ENCODE measurements around the gene FLNB. TPM values are rescaled to one million over a fixed set of nuclear protein-coding genes. Genes with fewer than 3 reads are reported as not detected.

FLNB gene
- total RNA-seq, 1 experiment from 2014 or later = 127 TPM

- ChIA-PET CTCF (interaction anchor here (0.7 to 1.4 kb wide), 7 partner anchors 12 to 306 kb away, joined by 3 to 7 read pairs (median 4); no protein-coding TSS in a partner anchor), POLR2A (interaction anchor here (0.8 to 1.6 kb wide), 3 partner anchors 8 to 33 kb away, joined by 3 to 4 read pairs (median 3); no protein-coding TSS in a partner anchor)
- no peak for DNase-seq (ENCODE audit: low spot score)
- Mint-ChIP-seq H3K36me3 (no peaks in the 10 kb centered on the region), H3K27me3 (ENCODE audit: low read depth) (no peaks in the 10 kb centered on the region), H3K4me3 (peak overlapping the region; percentile 20; the same call in 1 of the 2 replicates), H3K9me3 (no peaks in the 10 kb centered on the region), H3K27ac (peak overlapping the region; percentile 98), H3K4me1 (peaks cover 85% of the 10 kb centered on the region)
- ATAC-seq = no peak
- TF ChIP-seq NR2C2 (CRISPR knock-in tag; IDR thresholded peaks at IDR 0.05) = no peak
- no peak for TF ChIP-seq TEAD1 (CRISPR knock-in tag; IDR thresholded peaks at IDR 0.05)
- no peak for TF ChIP-seq SMAD3 (CRISPR knock-in tag; IDR thresholded peaks at IDR 0.05; ENCODE audit: borderline replicate concordance)
- TF ChIP-seq NFATC4 (CRISPR knock-in tag; IDR thresholded peaks at IDR 0.05) = no peak
- TF ChIP-seq, protein P1, sequence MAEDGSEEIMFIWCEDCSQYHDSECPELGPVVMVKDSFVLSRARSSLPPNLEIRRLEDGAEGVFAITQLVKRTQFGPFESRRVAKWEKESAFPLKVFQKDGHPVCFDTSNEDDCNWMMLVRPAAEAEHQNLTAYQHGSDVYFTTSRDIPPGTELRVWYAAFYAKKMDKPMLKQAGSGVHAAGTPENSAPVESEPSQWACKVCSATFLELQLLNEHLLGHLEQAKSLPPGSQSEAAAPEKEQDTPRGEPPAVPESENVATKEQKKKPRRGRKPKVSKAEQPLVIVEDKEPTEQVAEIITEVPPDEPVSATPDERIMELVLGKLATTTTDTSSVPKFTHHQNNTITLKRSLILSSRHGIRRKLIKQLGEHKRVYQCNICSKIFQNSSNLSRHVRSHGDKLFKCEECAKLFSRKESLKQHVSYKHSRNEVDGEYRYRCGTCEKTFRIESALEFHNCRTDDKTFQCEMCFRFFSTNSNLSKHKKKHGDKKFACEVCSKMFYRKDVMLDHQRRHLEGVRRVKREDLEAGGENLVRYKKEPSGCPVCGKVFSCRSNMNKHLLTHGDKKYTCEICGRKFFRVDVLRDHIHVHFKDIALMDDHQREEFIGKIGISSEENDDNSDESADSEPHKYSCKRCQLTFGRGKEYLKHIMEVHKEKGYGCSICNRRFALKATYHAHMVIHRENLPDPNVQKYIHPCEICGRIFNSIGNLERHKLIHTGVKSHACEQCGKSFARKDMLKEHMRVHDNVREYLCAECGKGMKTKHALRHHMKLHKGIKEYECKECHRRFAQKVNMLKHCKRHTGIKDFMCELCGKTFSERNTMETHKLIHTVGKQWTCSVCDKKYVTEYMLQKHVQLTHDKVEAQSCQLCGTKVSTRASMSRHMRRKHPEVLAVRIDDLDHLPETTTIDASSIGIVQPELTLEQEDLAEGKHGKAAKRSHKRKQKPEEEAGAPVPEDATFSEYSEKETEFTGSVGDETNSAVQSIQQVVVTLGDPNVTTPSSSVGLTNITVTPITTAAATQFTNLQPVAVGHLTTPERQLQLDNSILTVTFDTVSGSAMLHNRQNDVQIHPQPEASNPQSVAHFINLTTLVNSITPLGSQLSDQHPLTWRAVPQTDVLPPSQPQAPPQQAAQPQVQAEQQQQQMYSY (CRISPR knock-in tag; IDR thresholded peaks at IDR 0.05) = no peak
- no peak for TF ChIP-seq KAT7 (CRISPR knock-in tag; IDR thresholded peaks at IDR 0.05; ENCODE audit: borderline replicate concordance)
- TF ChIP-seq HMGXB4 (CRISPR knock-in tag; IDR thresholded peaks at IDR 0.05) = no peak
- TF ChIP-seq, protein P2, sequence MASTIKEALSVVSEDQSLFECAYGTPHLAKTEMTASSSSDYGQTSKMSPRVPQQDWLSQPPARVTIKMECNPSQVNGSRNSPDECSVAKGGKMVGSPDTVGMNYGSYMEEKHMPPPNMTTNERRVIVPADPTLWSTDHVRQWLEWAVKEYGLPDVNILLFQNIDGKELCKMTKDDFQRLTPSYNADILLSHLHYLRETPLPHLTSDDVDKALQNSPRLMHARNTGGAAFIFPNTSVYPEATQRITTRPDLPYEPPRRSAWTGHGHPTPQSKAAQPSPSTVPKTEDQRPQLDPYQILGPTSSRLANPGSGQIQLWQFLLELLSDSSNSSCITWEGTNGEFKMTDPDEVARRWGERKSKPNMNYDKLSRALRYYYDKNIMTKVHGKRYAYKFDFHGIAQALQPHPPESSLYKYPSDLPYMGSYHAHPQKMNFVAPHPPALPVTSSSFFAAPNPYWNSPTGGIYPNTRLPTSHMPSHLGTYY (CRISPR knock-in tag; IDR thresholded peaks at IDR 0.05) = no peak
Measured at GRCh38 chr3:58041826-58042324, 33.7 kb downstream of the FLNB start.

DNA sequence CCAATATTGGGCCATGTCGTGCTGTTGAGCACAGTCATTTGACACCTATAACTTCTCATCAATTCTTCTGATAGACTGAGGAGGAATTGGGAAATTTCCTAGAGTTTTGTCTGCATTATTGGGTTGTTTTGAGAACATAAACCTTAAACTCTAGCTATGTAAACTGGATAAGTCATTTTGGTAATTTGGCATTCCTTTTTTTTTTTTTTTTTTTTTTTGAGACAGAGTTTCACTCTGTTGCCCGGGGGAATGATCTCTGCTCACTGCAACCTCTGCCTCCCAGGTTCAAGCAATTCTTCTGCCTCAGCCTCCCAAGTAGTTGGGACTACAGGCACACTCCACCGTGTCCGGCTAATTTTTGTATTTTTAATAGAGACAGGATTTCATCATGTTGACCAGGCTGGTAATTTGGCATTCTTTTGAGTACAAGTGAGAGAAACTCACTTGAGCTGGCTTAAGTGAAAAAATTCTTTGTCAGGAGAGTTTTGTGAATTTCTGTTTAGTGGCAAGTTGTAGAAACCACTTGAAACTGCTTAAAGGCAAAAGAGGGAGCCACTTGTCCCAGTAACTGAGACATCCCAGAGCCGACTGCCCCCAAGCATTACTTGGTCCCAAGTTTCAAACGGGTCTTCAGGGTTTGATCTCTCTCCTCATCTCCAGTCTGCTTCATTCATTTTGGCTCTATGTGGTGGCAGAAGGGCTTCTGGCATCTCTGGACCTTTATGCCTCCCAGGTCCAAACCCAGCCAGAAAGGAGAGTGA is 34.9 kb downstream of the FLNB start:
- Mint-ChIP-seq H3K27ac (peak overlapping the region; percentile 98), H3K9me3 (no peaks in the 10 kb centered on the region), H3K4me3 (no peak overlapping the region), H3K4me1 (peaks cover 81% of the 10 kb centered on the region), H3K36me3 (no peaks in the 10 kb centered on the region), H3K27me3 (ENCODE audit: low read depth) (no peaks in the 10 kb centered on the region)
- ATAC-seq = no peak
- CTCF ChIA-PET = no interaction called here
- POLR2A ChIA-PET = interaction anchor here (0.6 to 1.7 kb wide), 4 partner anchors 22 to 75 kb away, joined by 3 to 7 read pairs (median 4); partner anchors contain the start of gene FLNB
- no peak for DNase-seq (ENCODE audit: low spot score)
- no peak for TF ChIP-seq GTF2I (CRISPR knock-in tag; conservative IDR thresholded peaks at IDR 0.05)
- no peak for TF ChIP-seq ZNF232 (CRISPR knock-in tag; IDR thresholded peaks at IDR 0.05)
- TF ChIP-seq E2F4 (CRISPR knock-in tag; IDR thresholded peaks at IDR 0.05; ENCODE audit: borderline replicate concordance, low read depth) = no peak
- TF ChIP-seq AFF4 (CRISPR knock-in tag; IDR thresholded peaks at IDR 0.05; ENCODE audit: borderline replicate concordance) = no peak
- TF ChIP-seq, protein P3, sequence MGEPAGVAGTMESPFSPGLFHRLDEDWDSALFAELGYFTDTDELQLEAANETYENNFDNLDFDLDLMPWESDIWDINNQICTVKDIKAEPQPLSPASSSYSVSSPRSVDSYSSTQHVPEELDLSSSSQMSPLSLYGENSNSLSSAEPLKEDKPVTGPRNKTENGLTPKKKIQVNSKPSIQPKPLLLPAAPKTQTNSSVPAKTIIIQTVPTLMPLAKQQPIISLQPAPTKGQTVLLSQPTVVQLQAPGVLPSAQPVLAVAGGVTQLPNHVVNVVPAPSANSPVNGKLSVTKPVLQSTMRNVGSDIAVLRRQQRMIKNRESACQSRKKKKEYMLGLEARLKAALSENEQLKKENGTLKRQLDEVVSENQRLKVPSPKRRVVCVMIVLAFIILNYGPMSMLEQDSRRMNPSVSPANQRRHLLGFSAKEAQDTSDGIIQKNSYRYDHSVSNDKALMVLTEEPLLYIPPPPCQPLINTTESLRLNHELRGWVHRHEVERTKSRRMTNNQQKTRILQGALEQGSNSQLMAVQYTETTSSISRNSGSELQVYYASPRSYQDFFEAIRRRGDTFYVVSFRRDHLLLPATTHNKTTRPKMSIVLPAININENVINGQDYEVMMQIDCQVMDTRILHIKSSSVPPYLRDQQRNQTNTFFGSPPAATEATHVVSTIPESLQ (CRISPR knock-in tag; IDR thresholded peaks at IDR 0.05) = no peak
- no peak for TF ChIP-seq ATF3 (CRISPR knock-in tag; conservative IDR thresholded peaks at IDR 0.05)
- no peak for TF ChIP-seq PREB (CRISPR knock-in tag; IDR thresholded peaks at IDR 0.05; ENCODE audit: borderline replicate concordance)
- no peak for TF ChIP-seq RORB (CRISPR knock-in tag; IDR thresholded peaks at IDR 0.05)
- TF ChIP-seq ZNF671 (CRISPR knock-in tag; IDR thresholded peaks at IDR 0.05) = no peak
- no peak for TF ChIP-seq SOX15 (CRISPR knock-in tag; IDR thresholded peaks at IDR 0.05)
